Middle frontal gyrus (tissue), 1 donor: ENCODE data around the gene TMEM59.

Source experiments
- DNase-seq: peaks from one replicate; pipeline ENCODE4 v3.0.0-alpha.2; 2015; ENCODE audit warnings: low spot score; ENCODE audit errors: extremely low spot score

Gene TMEM59

DNA sequence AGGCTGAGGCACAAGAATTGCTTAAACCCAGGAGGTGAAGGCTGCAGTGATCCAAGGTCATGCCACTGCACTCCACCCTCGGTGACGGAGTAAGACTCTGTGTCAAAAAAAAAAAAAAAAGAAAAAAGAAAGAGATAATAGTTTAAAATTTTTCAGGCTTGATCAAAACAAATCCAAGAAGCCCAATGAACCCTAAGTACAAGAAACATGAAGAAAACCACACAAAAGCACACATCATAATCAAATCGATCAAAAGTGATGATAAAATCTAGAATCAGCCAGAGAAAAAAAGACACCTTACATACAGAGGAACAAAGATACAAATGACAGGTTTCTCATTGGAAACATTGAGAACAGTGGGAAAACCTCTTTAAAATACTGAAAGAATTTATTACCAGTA, 66.5 kb downstream of the TMEM59 start:
- DNase-seq: no peak

DNA sequence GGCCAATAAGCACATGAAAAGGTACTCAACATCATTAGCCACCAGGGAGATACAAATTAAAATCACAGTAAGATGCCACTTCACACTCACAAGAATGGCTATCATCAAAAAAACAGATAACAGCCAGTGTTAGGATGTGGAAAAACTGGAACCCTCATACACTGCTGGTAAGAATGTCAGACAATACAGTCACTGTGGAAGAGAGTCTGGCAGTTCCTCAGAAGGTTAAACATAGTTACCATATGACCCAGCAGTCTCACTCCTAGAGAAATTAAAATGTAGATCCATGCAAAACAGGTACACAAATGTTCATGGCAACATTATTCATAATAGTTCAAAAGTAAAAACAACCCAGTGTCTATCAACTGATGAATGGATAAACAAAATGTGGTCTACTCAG, 68.3 kb downstream of the TMEM59 start:
- DNase-seq: no peak

DNA sequence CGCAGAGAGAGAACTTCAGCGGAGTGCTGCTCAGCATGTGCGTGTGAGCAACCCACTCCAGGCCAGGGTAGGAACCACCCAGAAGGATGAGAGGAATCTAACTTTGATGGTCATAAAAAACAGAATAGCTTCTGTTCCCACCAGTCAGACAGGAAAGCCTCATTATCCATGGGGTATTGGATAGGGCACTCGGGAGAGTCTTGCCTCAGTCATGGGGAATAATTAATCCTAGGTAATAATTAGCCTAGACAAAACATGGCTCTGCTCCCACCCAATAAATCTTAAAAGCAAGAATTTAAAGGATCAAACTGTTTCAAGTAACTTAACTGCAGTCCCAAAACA, 70.3 kb downstream of the TMEM59 start:
- no peak for DNase-seq

DNA sequence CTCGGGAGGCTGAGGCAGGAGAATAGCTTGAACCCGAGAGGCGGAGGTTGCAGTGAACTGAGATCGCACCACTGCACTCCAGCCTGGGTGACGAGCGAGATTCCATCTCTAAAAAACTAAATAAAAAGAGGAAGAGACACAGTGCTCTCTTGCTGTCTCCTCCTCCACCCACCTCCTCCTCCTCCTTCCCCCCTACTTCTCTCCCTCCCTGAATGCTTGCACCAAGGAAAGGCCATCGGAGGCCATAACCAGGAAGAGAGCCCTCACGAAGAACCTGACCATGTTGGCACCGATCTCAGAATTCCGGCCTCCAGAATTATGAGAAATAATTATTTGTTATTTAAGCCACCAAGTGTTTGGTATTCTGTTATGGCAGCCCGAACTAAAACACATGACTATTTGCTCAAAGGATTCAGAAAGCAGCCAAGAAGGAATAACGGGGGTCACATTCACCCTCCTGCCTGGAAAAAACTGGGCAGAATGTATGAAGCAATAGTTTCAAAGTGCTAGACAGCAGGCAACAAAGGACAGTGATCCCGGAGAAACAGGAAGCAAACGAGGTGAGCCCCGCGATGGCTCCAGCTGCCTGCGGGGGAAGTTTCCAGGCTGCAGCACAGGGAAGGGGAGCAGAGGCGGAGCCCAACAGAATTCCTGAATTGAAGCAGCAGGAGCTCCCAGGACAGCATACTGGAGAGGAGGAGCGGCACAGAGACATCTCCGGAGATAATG, 70.8 kb downstream of the TMEM59 start:
- DNase-seq: no peak

DNA sequence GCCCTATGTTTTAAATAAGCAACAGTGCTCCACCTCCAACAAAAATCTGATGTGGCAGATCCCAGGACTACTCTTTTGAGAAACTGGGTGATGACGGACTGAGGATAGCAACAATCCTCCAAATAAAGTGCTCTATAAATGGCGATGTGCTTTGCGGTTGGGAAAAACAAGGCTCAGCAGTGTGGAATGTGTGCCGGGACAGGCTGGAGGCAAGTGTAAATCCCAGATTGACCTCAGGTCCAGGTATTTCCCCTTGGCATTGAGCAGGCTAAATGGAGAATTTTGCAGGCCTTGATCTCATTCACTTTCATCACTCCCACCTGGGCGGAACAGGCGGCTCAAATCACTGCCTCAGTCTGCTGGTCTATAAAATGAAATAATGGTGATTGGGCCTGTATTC, 71.8 kb downstream of the TMEM59 start:
- no peak for DNase-seq

DNA sequence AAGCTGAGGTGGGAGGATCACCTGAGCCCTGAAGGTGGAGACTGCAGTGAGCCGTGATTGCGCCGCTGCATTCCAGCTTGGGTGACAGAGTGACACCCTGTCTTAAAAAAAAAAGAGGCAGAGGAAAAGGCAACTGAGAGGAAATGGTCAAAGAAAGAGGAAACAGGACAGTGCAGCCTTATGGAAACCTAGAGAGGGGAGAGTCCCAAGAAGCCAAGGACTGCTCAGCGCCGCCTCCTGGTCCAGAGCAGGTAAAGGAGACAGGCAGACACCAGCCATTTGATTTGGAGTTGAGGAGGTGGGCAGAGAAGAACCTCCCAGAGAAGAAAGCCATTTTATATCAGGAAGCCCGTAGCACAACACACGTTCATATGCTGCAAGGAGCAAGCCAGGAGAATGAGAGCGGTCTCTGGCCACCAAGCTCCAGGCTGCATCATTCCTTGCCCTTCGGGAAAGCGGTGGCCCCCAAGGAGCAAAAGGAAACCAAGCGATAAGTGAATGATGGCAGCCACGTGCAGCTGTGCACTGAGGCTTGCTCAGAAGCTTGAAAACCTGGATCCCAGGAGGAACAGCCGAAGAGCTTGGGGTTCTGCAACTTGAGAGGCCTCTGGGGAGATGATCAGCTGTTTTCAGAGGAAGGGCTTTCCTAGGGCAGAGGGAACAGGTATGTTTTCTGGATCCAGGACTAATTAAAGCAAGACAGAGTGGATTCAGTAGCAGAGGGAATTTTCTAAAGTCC, 73.1 kb downstream of the TMEM59 start:
- DNase-seq: no peak
